Omental fat pad (tissue), 4 donors: ENCODE results near the gene LRP5. TPM values are rescaled to one million over a fixed set of nuclear protein-coding genes. Genes with fewer than 3 reads are reported as not detected.

Experiments used
- ATAC-seq: fragments of 150-250 bp; one replicate; pipeline ENCODE4 v1.9.1; 2016; ENCODE audit warnings: mild to moderate bottlenecking, moderate library complexity; ENCODE audit not compliant: low FRiP score
- DNase-seq: peaks from one replicate; pipeline ENCODE4 v3.0.0-alpha.2; 2019; ENCODE audit warnings: low spot score
- total RNA-seq, 4 donors: library from RNA; depleted of rRNA; stranded (reverse); fragments of >200 nt; gene quantifications; one replicate each; pipeline ENCODE4 v1.1.0, GENCODE V29; 2016
- TF ChIP-seq, protein P1 (sequence below), 3 donors: fragments of 450-650 bp; IDR thresholded peaks; one replicate each; pipeline ENCODE4 v1.5.1; 2016 to 2017; ENCODE audit warnings: antibody characterized with exemption in 3 of 3, mild to moderate bottlenecking in 3 of 3, moderate library complexity in 2 of 3

LRP5 gene
- total RNA-seq, 4 donors from 2014 or later, result 18.0 to 44.5 (median 34.6) TPM

DNA sequence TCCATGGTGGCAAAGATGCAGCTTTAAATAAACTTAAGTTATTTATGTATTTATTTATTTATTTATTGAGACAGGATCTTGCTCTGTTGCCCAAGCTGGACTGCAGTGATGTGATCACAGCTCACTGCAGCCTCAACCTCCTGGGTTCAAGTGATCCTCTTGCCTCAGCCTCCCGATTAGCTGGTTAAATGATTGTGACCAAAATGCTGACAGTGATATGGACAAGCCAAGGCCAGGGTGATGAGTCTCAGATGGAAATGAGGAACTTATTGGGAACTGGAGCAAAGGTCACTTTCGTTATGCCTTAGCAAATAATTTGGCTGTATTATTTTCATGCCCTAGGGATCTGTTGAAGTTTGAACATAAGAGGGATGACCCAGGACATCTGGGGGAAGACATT is 9.3 kb upstream of the LRP5 start:
- DNase-seq, result no peak
- no peak for ATAC-seq
- TF ChIP-seq, protein P1, sequence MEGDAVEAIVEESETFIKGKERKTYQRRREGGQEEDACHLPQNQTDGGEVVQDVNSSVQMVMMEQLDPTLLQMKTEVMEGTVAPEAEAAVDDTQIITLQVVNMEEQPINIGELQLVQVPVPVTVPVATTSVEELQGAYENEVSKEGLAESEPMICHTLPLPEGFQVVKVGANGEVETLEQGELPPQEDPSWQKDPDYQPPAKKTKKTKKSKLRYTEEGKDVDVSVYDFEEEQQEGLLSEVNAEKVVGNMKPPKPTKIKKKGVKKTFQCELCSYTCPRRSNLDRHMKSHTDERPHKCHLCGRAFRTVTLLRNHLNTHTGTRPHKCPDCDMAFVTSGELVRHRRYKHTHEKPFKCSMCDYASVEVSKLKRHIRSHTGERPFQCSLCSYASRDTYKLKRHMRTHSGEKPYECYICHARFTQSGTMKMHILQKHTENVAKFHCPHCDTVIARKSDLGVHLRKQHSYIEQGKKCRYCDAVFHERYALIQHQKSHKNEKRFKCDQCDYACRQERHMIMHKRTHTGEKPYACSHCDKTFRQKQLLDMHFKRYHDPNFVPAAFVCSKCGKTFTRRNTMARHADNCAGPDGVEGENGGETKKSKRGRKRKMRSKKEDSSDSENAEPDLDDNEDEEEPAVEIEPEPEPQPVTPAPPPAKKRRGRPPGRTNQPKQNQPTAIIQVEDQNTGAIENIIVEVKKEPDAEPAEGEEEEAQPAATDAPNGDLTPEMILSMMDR (IDR thresholded peaks at IDR 0.05), result no peak

DNA sequence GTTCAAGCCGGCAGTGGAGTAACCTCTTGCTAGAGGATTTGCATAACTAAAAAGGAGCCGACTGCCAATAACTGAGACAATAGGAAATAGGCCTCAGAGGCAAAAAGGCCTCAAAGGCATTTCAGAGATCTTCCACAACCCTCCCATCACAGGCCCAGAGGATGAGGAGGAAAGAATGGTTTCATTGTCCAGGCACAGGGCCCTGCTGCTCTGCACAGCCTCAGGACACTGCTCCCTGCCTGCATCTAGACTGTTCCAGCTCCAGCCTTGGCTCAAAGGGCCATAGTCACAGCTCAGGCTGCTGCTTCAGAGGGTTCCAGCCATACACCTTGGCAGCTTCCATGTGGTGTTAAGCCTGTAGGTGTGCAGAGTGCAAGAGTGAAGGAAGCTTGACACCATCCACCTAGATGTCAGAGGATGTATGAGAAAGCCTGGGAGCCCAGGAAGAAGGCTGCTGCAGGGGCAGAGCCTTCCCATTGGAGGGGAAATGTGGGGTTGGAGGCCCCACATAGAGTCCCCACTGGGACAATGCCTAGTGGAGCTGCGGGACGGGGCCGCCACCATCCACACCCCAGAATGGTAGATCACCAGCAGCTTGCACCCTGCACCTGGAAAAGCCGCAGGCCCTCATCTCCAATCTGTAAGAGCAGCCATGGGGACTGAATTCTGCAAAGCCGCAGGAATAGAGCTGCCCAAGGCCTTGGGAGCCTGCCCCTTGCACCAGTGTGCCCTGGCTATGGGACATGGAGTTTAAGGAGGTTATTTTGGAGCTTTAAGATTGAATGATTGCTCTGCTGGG is 8.2 kb upstream of the LRP5 start:
- ATAC-seq, result no peak
- DNase-seq, result no peak
- TF ChIP-seq, protein P1 (IDR thresholded peaks at IDR 0.05), result no peak

DNA sequence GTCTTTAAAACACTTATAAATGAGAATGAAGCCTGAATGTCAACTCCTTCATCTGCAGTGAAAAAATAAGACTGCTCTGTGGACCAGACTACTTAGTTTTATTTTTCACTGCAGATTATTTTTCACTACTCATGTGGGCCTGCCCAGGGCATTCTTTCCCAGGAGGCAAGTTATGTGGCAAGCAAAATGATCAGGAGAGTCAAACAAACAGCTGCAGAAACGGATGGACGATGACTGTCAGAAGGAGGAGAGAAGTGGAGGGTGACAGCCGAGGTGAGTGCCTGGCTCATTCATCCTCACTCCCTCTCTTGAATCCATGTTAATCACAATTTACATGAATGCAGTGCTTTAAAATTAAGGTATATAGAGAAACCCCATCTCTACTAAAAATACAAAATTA is 5.8 kb upstream of the LRP5 start:
- no peak for ATAC-seq
- DNase-seq, result no peak
- TF ChIP-seq, protein P1 (IDR thresholded peaks at IDR 0.05), result no peak

DNA sequence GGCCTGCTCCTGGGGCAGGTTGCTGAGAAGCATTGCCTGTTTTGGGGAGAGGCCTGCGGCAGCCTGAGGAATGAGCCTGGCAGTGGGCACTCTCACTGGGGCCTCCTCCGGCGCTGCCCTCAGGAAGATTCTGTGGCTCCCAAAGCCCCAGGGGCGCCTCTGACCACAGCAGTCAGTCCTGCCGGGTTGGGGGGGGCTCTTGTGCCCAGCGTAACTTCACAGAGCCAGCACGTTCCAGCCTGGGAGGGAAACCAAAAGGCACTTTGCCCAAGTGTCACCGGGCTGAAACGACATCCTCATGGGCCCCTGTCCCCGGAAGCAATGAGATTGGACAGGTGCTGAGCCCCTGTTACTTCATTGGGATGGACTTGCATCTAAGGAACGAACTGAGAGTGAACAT is 4.3 kb upstream of the LRP5 start:
- ATAC-seq (no peak), DNase-seq (no peak)
- TF ChIP-seq, protein P1 (IDR thresholded peaks at IDR 0.05), result no peak

DNA sequence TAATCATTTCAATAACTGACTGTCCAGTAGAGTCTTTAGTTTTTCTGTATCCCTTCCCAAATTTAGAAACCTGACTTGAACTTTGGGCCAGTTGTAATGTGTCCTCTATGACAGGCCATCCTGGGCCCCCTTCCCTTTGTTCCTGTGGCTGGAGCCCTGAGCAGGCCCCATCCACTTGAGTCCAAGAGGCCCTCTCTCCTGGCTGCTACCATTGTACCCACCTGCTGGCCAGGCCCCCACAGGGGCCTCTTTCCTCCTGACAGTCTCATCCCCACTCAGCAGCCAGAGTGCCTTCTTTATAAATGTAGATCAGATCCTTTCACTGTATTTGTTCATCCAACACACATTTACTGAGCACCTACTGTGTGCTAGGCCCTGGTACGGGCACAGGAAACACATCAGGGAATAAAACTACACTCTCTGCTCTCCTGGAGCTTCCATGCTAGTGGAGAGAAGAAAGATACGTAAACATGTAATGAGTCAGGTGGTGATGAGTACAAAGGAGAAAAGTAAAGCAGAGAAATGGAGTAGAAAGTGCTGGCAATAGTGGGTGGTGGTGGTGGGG is 2.7 kb upstream of the LRP5 start:
- no peak for ATAC-seq
- no peak for DNase-seq
- TF ChIP-seq, protein P1 (IDR thresholded peaks at IDR 0.05), result no peak

DNA sequence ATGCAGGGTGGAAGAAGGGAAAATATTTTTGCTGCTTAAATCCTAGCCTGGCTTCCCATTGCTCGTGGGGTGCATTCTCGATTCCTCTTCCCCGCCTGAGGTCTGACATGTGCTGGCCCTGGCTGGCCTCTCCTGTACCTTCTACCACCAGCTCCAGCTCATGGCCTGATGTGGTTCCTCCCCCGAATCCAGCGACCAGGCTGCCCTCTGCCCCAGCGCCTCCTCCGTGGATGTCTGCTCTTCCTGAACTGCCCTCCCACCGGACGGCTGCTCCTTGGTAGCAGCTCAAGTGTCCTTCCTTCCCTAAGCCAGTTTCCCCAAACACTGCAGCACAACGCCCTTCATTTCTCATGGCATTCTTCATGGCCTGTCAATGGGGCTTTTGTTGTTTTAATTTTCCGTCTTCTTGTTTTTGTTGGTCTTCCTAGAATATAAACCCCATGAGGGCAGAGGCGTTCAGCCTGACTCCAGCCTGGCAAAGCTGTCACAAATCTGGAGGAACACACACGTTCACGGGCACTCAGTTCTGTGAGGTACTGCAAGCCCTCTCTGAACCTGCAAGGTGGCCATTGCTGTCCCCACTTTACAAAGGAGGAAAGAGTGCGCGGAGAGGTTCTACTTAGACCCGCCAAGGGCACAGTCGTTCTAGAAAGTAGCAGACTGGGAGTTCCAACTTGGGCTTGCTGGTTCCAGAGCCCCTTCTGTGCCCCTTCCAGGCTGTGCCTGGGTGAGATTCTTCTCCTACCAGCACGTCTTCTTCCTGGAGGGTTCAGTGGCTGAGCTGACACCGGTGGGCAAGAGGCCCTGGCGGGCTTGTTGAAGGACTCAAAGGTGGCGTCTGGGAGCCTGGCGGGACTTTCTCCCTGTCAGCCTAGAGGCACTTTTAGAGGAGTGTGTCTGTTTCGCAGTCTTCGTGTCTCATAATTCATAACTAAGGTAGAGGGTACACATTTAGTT is 953 bp upstream of the LRP5 start:
- DNase-seq (no peak), ATAC-seq (no peak)
- TF ChIP-seq, protein P1 (IDR thresholded peaks at IDR 0.05), result no peak
